ENCODE measurements around the gene GPX4.

GPX4 gene

GRCh38 chr19:1105008-1105872 is 1.4 kb downstream of the GPX4 start:
- Histone ChIP-seq H3K36me3 (replicated peaks; ENCODE audit: low read depth, low read length) (peaks cover 30% of the 10 kb centered on the region), H3K4me1 (ENCODE audit: low read length) (peaks cover 42% of the 10 kb centered on the region), H3K27me3 (ENCODE audit: low read depth, low read length) (no peaks in the 10 kb centered on the region), H4K20me1 (ENCODE audit: insufficient read depth, low read length) (peaks cover 30% of the 10 kb centered on the region), H3K27ac (ENCODE audit: low read length) (peak overlapping the region; percentile 76), H3K9ac (ENCODE audit: low read length) (peak overlapping the region; percentile 85), H3K9me3 (ENCODE audit: insufficient read depth, low read length) (no peaks in the 10 kb centered on the region), H3K4me2 (ENCODE audit: low read length) (peak overlapping the region; percentile 75), H2AFZ (ENCODE audit: low read depth, low read length) (no peak overlapping the region), H3K79me2 (ENCODE audit: low read length) (peaks cover 16% of the 10 kb centered on the region), H3K4me3 (ENCODE audit: low read length) (peak overlapping the region; percentile 84)
- TF ChIP-seq CTCF (IDR thresholded peaks at IDR 0.05; ENCODE audit: low read depth, low read length) (no peak), EZH2phosphoT487 (IDR thresholded peaks at IDR 0.05; ENCODE audit: low read depth) (no peak)

GRCh38 chr19:1105873-1106840 is 2.4 kb downstream of the GPX4 start:
- no peaks in the 10 kb centered on the region for H3K27me3 ChIP-seq (ENCODE audit: low read depth, low read length)
- H3K4me3 ChIP-seq (ENCODE audit: low read length): no peak overlapping the region
- TF ChIP-seq CTCF (IDR thresholded peaks at IDR 0.05; ENCODE audit: low read depth, low read length) (no peak), EZH2phosphoT487 (IDR thresholded peaks at IDR 0.05; ENCODE audit: low read depth) (no peak)
- H3K9me3 ChIP-seq (ENCODE audit: insufficient read depth, low read length): no peaks in the 10 kb centered on the region
- H4K20me1 ChIP-seq (ENCODE audit: insufficient read depth, low read length): peaks cover 30% of the 10 kb centered on the region
- peaks cover 34% of the 10 kb centered on the region for H3K36me3 ChIP-seq (replicated peaks; ENCODE audit: low read depth, low read length)
- H3K9ac ChIP-seq (ENCODE audit: low read length): no peak overlapping the region
- H2AFZ ChIP-seq (ENCODE audit: low read depth, low read length): no peak overlapping the region
- no peak overlapping the region for H3K4me2 ChIP-seq (ENCODE audit: low read length)
- H3K4me1 ChIP-seq (ENCODE audit: low read length): peaks cover 42% of the 10 kb centered on the region
- H3K27ac ChIP-seq (ENCODE audit: low read length): peak overlapping the region; percentile 56; the same call in 1 of the 2 replicates
- peaks cover 16% of the 10 kb centered on the region for H3K79me2 ChIP-seq (ENCODE audit: low read length)

- H3K9ac ChIP-seq (ENCODE audit: low read length): no peak overlapping the region; the same call in 1 of the 2 replicates
- peaks cover 34% of the 10 kb centered on the region for H3K36me3 ChIP-seq (replicated peaks; ENCODE audit: low read depth, low read length)
- H3K4me2 ChIP-seq (ENCODE audit: low read length): no peak overlapping the region
- no peaks in the 10 kb centered on the region for H3K9me3 ChIP-seq (ENCODE audit: insufficient read depth, low read length)
- peaks cover 34% of the 10 kb centered on the region for H3K4me1 ChIP-seq (ENCODE audit: low read length)
- H2AFZ ChIP-seq (ENCODE audit: low read depth, low read length): no peak overlapping the region
- peak overlapping the region; percentile 56 for H3K27ac ChIP-seq (ENCODE audit: low read length)
- peaks cover 30% of the 10 kb centered on the region for H4K20me1 ChIP-seq (ENCODE audit: insufficient read depth, low read length)
- no peak overlapping the region for H3K4me3 ChIP-seq (ENCODE audit: low read length)
- TF ChIP-seq CTCF (IDR thresholded peaks at IDR 0.05; ENCODE audit: low read depth, low read length) (no peak), EZH2phosphoT487 (IDR thresholded peaks at IDR 0.05; ENCODE audit: low read depth) (no peak)
- H3K79me2 ChIP-seq (ENCODE audit: low read length): peaks cover 16% of the 10 kb centered on the region
- no peaks in the 10 kb centered on the region for H3K27me3 ChIP-seq (ENCODE audit: low read depth, low read length)
Observed at GRCh38 chr19:1106841-1107660, 3.3 kb downstream of the GPX4 start.
